LNCaP clone FGC (cell line): ENCODE data around the gene CD247.
A peak's percentile ranks its signal among the peaks of the same experiment; 100 is the strongest.
"Not testable (repeated sequence)": the region's sequence is repeated elsewhere in the genome, so short reads cannot be mapped to it uniquely, and the experiment has no call there.

Experiments
- DNase-seq: peaks from one replicate; pipeline ENCODE4 v3.0.0-alpha.2; 2011; ENCODE audit warnings: low read depth
- H3K4me3 ChIP-seq: 2 replicates; pipeline ENCODE4 v1.5.1; 2011; ENCODE audit warnings: mild to moderate bottlenecking, low read depth, low read length, control low read depth
- TF ChIP-seq, protein P1 (sequence below): IDR thresholded peaks from 2 replicates; pipeline ENCODE4 v1.5.1; 2012; ENCODE audit warnings: mild to moderate bottlenecking; ENCODE audit not compliant: control insufficient read depth, insufficient read depth; ENCODE audit errors: extremely low read depth

Gene CD247

DNA sequence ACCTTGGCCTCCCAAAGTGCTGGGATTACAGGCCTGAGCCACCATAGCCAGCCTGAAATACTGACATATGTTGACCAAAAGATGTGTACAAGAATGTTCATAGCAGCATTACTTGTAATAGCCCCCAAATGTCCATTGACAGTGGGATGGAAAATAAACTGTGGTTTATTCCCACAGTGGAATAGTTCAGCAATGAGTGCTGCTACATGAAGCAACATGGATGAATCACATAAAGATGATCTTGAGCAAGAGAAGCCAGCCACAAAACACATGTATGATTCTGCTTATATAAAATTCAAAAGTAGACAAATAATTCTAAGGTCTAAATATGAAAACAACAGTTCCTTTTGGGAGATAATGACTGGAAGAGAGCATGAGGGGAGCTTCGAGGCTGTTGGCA, 44.4 kb upstream of the CD247 start:
- no peak overlapping the region for H3K4me3 ChIP-seq
- DNase-seq = no peak
- TF ChIP-seq, protein P1, sequence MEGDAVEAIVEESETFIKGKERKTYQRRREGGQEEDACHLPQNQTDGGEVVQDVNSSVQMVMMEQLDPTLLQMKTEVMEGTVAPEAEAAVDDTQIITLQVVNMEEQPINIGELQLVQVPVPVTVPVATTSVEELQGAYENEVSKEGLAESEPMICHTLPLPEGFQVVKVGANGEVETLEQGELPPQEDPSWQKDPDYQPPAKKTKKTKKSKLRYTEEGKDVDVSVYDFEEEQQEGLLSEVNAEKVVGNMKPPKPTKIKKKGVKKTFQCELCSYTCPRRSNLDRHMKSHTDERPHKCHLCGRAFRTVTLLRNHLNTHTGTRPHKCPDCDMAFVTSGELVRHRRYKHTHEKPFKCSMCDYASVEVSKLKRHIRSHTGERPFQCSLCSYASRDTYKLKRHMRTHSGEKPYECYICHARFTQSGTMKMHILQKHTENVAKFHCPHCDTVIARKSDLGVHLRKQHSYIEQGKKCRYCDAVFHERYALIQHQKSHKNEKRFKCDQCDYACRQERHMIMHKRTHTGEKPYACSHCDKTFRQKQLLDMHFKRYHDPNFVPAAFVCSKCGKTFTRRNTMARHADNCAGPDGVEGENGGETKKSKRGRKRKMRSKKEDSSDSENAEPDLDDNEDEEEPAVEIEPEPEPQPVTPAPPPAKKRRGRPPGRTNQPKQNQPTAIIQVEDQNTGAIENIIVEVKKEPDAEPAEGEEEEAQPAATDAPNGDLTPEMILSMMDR = no peak

DNA sequence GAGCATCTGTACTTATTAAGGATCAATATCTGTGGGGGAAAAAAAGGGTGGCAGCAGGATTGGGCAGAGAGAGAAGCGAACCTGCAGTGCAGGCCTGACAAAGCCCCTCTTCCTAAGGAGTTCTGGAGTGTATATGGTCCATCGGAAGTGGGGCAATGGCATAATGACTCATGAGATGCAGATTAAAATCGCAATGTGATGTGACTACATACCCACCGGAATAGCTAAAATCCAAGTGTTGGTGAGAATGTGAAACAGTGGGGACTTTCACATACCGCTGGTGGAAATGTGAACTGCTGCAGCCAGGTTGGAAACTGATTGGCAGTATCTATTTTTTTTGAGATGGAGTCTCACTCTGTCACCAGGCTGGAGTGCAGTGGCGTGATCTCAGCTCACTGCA, 43.4 kb upstream of the CD247 start:
- no peak overlapping the region for H3K4me3 ChIP-seq
- TF ChIP-seq, protein P1 = no peak
- DNase-seq = no peak

DNA sequence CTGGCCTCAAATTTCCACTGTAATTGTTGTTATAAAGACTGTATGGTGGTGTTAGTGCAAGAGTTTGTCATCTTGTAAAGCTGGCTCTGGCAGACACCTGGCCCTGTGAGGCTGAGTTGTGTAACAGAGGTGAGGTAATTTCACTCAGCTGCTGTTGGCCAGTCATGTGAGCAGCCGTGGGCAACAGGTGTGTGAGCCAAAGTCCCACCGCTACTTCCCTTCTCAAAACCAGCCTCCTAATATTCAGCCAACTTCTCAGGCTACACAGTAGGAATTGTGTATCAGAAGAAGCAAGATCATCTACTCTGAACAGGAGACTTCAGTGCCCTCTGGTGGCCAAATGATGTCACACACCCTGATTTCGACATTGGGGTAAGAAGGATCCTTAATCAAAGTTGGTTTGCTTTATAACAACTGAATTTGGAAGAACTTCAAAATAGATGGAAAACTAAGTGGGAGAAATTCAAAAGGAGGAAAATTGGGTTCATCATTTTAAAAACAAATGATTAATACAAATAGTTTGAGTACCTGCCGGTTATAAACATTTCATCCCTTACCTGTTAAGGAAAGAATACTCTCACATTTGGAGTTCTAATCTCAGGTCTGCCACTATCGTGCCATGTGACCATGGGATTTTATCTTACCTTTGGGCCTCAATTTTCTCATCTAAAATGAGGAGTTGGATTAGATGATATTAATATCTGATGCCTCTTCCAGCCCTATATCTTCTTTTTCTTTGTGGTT, 37.8 kb upstream of the CD247 start:
- DNase-seq = peak; percentile 51
- H3K4me3 ChIP-seq = no peak overlapping the region
- TF ChIP-seq, protein P1 = peak; percentile 88

DNA sequence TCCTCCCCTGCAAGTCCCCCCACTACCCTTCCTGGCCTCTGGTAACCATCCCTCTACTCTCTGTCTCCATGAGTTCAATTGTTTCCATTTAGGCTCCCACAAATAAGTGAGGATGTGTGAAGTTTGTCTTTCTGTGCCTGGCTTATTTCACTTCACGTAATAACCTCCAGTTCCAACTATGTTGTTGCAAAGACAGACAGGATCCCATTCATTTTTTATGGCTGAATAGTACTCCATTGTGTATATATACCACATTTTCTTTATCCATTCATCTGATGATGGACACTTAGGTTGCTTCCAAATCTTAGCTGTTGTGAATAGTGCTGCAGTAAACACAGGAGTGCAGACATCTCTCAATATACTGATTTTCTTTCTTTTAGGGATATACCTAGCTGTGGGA, 36.7 kb upstream of the CD247 start:
- not testable (repeated sequence) for DNase-seq, H3K4me3 ChIP-seq

DNA sequence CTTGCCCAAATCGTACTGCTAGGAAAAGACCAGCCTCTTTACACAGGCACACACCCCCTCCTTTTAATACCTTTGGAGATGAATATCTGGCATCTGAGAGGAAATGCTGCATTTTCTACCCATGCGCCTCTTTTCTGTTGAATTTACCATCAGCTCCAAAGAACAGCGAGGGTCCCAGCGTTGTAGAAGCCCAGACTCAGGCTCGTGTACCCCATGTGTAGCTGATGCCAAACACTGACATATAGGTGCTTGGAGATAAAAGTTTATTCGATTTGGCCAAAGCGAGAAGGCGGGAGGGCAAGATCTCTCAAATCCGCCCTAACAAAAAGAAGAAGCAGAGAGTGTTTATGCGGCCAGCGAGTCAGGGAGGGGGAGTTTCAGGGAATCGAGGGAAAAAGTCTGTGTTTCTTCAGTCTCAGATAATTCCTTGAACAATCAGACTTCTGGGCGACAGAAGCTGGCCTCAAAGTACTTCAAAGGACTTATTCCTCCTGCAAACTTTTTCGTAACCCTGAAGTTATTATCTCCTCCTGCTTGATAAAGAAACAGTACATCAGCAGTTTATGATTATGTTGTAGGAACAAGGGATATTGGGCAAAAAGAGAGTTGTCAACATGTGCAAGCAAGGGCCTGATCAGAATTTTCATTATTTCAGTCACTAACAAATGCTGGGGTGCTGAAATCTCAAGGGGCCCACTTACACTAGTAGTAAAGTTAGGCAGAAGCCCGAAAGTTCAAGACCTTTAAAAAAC, 35.9 kb upstream of the CD247 start:
- H3K4me3 ChIP-seq = peak overlapping the region; percentile 70
- no peak for DNase-seq
- TF ChIP-seq, protein P1 = no peak

DNA sequence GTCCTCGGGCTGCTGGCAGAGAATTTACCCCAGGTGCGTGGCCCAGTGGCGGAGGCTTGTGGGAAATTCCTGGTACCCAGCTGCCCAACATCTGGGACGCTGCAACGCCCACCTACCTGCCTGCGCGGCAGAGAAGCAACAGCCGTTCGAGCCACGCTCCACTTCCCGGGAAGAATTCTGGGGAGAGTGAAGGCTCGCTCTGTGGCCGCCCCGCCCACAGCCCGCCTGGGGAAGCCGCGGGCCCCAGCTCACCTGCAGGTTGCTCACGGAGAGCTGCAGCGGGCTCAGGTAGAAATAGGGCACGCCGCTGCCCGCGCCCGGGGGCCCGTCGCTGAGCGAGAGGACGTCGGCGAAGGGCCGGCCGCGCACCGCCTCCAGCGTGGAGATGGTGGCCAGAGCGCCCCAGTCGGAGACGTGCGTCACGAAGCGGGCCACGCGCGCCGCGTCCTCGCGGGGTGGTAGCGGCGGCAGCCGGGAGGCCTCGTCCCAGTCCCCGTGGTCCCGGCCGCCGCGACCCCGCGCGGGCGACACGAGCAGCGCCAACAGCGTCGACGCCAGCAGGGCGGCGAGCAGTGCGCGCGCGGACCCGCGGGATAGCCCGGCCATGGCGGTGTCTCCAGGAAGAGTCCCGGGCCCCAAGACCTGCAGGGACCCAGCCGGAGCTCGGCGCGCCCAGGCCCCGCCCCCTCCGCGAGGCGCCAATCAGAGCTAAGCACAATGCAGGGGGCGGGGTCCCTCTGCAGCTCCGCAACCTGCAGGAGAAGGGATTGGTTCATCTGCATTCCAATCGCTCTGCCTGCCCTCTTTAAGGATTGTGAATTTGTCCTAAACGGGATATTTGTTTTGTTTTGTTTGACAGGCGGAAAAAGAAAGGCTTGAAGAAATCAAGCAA, 35.1 kb upstream of the CD247 start, which contains the start of gene CREG1:
CREG1 (minus strand) TSS at position 627 of the 892 bp plus-strand sequence.
- TF ChIP-seq, protein P1 = no peak; the same call in 1 of the 2 replicates
- peak; percentile 83 for DNase-seq
- H3K4me3 ChIP-seq = peak within 1 kb of the TSS; percentile 70

DNA sequence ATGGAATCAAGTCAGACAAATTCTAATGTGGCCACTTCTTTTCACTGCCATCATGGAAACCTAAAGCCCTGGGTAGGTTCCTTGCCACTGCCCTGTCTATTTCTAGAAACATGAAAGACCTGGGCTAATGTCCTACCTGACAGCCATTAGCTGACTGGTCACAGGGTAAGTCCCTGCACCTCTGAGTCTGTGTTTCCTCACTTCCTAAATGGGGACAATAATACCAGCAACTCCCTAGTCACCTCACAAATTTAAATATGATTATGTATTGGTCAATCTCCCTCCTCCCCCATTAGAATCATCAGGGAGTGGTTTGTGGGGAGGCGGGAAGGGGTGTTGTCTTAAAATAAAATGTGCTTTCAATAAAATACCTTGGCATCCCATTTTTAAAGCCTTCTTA, 33.0 kb upstream of the CD247 start:
- H3K4me3 ChIP-seq = no peak overlapping the region
- TF ChIP-seq, protein P1 = no peak
- no peak for DNase-seq
